GM19351 (cell line): ENCODE results near the gene DCAKD.

Experiments
- ATAC-seq: cut with Tn5 transposase; IDR thresholded peaks from one replicate; pipeline ENCODE4 v1.9.1; 2021; ENCODE audit warnings: mild to moderate bottlenecking, moderate library complexity; ENCODE audit not compliant: unreplicated experiment

DCAKD gene

DNA sequence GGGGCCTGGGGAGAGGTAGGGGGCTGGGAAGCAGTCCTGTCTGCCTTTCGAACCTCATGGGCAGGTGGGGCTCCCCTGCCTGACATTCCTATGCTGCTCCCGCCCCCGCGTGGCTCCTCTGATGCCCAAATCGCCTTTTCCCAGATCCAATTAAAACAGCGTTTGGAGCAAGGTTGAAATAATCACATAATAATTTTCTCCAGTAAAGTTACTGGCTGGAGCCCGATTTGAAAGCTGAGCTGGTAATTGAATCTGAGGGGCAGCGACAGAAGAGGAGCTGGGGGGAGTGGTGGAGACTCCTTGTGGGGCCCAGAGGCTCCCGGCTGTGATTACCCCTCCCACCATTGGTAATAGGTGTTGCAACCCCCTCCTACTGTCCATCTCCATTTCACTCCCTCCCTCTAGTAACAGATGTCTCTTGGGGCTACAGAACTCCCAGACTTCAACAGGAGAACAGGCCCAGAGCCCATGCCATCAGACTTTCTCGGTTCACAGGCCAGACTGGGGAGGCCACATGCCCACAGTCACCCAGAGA is 44.4 kb downstream of the DCAKD start:
- no peak for ATAC-seq

DNA sequence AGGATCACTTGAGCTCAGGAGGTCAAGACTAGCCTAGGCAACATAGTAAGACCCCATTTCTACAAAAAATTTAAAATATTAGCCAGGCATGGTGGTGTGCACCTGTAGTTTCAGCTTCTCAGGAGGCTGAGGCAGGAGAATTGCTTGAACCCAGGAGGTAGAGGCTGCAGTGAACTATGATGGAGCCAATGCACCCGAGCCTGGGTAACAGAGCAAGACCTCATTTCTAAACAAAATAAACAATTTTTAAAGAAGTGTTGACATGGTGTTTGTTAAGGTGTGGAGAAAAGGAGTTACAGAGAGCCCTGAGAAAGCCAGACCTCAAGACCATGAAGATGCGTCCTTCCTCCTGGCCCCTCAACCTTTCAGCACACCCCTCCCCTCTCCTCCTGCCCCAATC is 45.7 kb downstream of the DCAKD start:
- no peak for ATAC-seq

GRCh38 chr17:45004388-45004787 is 47.0 kb downstream of the DCAKD start:
- no peak for ATAC-seq

DNA sequence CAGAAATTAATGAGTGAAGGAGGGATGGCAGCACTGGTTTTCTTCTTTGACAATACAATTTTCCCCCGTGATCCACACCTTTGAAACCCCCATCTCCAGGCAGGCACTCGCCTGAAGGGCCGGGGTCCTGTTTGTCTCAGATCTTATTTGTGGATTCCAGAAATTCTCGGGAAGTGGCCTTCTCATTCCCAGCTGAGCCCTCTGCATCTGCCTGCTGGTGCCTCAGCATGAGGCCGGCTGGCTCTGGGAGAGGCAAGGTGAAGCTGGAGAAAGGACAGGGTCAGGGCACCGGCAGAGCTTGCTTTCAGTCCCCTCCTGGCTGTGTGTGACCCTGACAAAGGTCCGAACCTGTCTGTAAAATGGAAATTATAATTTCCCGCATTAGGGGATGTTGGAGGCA is 47.6 kb downstream of the DCAKD start:
- no peak for ATAC-seq

DNA sequence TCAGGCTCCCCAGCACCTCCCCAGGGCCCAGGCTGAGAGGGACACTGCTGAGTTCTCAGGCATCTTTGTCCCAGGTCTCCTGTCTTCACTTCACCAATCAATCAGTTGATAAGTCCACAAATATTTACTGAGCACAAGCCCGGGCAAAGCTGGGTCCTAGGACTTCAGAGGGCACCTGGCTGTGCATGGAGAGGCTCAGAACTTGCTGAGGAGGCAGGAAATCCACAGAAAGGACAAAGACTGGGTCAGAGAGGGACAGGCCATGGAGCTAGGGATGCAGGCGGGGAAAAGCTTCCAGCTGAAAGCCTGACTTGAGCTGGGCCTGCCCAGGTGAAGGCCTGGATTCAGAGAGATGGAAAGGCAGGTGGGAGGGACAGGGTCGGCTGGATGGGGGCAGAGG is 50.1 kb downstream of the DCAKD start:
- ATAC-seq, result no peak

GRCh38 chr17:44999433-44999832 is 52.0 kb downstream of the DCAKD start:
- ATAC-seq, result no peak

DNA sequence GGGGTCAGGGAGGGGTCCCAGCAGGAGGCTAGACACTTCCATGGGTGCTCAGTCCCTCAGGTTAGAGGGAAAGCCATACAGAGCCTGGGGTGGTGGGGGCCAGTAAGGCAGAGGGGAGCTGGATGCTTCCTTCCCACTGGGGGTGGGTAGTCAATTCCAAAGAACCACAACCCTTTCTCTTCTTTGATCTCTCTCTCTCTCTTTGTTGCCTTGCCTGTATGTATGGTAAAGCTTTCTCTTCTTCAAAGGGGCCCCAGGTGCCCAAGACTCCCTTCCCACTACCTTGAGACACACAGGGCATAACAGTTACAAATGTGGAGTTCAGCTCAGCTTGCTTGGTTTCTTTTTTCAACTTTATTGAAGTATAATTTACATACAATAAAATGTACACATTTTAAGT is 52.8 kb downstream of the DCAKD start:
- ATAC-seq, result no peak

GRCh38 chr17:44997733-44998520 is 53.5 kb downstream of the DCAKD start:
- no peak for ATAC-seq

- no peak for ATAC-seq
Measured at GRCh38 chr17:44996304-44996703, 55.1 kb downstream of the DCAKD start.

GRCh38 chr17:44995436-44996001 is 55.9 kb downstream of the DCAKD start:
- ATAC-seq, result no peak

- ATAC-seq, result no peak
Measured at GRCh38 chr17:44992242-44992939, 59.0 kb downstream of the DCAKD start.

DNA sequence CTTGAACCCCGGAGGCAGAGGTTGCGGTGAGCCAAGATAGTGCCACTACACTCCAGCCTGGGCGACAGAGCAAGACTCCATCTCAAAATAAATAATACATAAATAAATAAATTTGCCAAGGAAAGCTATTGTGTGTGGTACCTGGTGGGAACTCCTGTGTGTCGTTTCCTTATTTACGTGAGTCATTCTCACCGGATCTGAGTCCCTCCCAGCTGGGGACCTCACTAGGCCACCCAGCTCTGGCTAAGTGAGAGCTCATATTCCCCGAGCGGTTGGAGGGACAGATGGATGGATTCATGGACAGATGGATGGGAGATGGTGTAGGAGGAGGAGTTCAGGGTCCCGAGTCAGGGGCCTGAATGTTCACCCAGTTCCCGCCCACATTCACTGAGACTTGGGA is 60.4 kb downstream of the DCAKD start:
- ATAC-seq, result no peak

- ATAC-seq, result no peak
Measured at GRCh38 chr17:44989552-44990138, 61.8 kb downstream of the DCAKD start.

DNA sequence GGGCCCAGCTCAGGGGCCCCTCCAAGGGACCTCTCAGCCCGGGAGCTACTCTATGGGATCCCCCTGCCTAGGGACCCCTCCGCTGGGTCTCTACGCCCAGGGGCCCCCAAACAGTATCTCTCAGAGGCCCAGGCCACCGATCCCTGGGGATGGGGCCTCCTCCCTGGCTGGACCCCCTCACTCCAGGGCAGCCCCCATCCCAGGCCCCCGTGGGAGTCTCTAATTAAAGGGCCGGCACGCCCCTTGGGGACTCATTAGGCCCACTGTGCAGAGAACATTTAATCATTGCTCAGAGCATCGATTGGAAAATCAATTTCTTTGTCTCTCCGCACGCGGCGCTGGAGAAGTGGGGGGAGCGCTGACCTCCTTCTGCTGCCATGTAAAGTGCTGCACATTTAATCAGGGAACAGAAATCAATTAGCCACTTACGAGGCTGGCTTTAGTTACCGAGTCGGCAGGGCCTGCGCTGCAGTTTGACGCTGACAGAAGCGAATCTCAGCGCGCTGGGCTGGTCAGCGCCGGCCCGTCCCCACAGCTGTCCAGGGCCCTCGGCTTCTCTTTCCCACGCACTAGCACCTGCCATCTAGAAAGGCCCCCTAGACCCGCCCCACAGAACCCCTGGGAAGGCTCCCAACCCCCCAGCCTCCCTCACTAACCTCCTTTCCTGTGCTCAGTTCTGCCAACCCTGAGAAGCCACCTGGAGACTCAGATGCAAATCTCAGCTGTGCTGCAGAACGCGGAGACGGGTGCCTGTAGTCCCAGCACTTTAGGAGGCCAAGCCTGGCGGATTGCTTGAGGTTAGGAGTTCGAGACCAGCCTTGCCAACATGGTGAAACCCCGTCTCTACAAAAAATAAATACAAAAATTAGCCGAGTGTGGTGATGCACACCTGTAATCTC is 63.1 kb downstream of the DCAKD start:
- no peak for ATAC-seq

GRCh38 chr17:44983563-44983962 is 67.9 kb downstream of the DCAKD start:
- ATAC-seq, result no peak

DNA sequence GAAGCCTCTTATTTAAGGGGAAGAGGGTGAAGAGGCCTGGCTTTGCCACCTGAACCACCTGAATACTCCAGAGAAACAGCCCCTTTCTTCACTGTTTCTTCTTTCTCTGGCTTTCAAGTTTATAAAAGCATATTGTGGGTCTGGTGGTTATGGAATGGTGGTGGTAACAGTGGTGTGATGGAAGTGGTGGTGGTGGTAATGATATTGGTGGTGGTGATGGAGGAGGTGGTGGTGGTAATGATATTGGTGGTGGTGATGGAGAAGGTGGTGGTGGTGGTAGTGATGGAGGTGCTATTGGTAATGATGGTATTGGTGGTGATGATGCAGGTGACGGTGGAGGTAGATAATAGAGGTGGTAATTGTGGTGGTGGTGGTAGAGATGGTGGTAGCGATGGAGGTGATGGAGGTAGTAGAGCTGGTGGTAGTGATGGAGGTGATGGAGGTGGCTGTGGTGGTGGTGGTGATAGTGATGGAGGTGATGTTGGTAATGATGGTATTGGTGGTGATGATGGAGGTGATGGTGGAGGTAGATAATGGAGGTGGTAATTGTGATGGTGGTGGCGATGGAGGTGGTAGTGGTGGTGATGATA is 69.2 kb downstream of the DCAKD start:
- ATAC-seq, result no peak

GRCh38 chr17:44981221-44981968 is 70.0 kb downstream of the DCAKD start:
- no peak for ATAC-seq

DNA sequence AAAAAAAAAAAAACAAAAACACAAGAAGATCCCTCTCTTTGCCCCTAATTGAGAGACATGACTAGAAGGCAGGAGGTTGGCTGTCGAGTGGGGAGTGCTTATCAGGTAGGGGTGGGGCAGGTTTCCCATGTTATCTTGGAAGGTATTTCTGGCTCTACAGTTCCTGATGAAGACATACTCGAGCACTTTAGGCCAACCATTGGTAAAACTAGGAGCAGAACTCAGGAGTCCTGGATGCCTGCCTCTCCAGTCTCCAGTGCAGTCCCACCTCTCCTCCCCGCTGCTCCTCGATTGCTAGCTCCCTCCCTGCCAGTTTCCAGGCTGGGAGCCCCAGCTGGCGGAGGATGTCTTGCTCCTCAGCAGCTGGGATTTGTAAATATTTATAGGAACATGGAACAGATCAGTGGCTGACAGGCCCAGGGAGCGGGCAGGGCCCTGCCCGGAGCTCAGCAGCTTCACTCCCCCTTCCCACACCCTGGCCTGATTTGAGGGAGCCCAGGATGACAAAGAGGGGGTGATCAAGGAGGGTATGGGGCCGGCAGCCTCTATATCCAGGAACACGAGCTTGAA is 71.9 kb downstream of the DCAKD start:
- ATAC-seq, result no peak

GRCh38 chr17:44978807-44979206 is 72.6 kb downstream of the DCAKD start:
- ATAC-seq, result no peak
